Smooth muscle cell (in vitro differentiated cells): Measurements from ENCODE around the gene PIK3R5. TPM values are rescaled to one million over a fixed set of nuclear protein-coding genes. Genes with fewer than 3 reads are reported as not detected.
"Not testable (repeated sequence)": the region's sequence is repeated elsewhere in the genome, so short reads cannot be mapped to it uniquely, and the experiment has no call there.

ENCODE experiments used
- DNase-seq: peaks from one replicate; lab custom pipeline; 2025; ENCODE audit not compliant: unreplicated experiment; lab: John Stamatoyannopoulos, UW
- H2AFZ ChIP-seq: fragments of 200-600 bp; sonication (generic); 2 replicates; pipeline ENCODE4 v1.6.0; 2016; ENCODE audit warnings: antibody characterized with exemption, low read depth, mild to moderate bottlenecking
- H3F3A ChIP-seq: fragments of 200-600 bp; sonication (generic); 2 replicates; pipeline ENCODE4 v1.6.0; 2017; ENCODE audit warnings: antibody characterized with exemption, low read depth
- H3K27ac ChIP-seq: fragments of 200-600 bp; sonication (generic); 2 replicates; pipeline ENCODE4 v1.5.1; 2016; ENCODE audit warnings: low read depth, mild to moderate bottlenecking
- H3K27me3 ChIP-seq: fragments of 200-600 bp; sonication (generic); 2 replicates; pipeline ENCODE4 v1.6.1; 2016; ENCODE audit warnings: low read depth, mild to moderate bottlenecking
- H3K36me3 ChIP-seq: fragments of 200-600 bp; sonication (generic); 2 replicates; pipeline ENCODE4 v1.5.1; 2016; ENCODE audit warnings: low read depth
- H3K4me1 ChIP-seq: fragments of 200-600 bp; sonication (generic); 2 replicates; pipeline ENCODE4 v1.5.1; 2016; ENCODE audit warnings: low read depth
- H3K4me2 ChIP-seq: fragments of 200-600 bp; sonication (generic); 2 replicates; pipeline ENCODE4 v1.6.0; 2016; ENCODE audit warnings: mild to moderate bottlenecking
- H3K4me3 ChIP-seq: fragments of 200-600 bp; sonication (generic); 2 replicates; pipeline ENCODE4 v1.5.1; 2016; ENCODE audit warnings: mild to moderate bottlenecking
- H3K79me2 ChIP-seq: fragments of 200-600 bp; sonication (generic); 2 replicates; pipeline ENCODE4 v1.6.0; 2016; ENCODE audit warnings: low read depth, mild to moderate bottlenecking
- H3K9ac ChIP-seq: fragments of 200-600 bp; sonication (generic); 2 replicates; pipeline ENCODE4 v1.6.0; 2016; ENCODE audit warnings: low read depth
- H3K9me3 ChIP-seq: fragments of 200-600 bp; sonication (generic); replicated peaks from 2 replicates; pipeline ENCODE4 v1.5.1; 2016; ENCODE audit warnings: low read depth
- H4K20me1 ChIP-seq: fragments of 200-600 bp; sonication (generic); 2 replicates; pipeline ENCODE4 v1.6.0; 2016; ENCODE audit warnings: low read depth
- WGBS: methylation state at CpG from one replicate; pipeline ENCODE4 v1.1.7; 2016; ENCODE audit warnings: low lambda C conversion rate; 5-methylcytosine and 5-hydroxymethylcytosine counted together
- polyA plus RNA-seq: library from polyadenylated mRNA; unstranded; fragments of >200 nt; fragmentation: Nextera tagmentation; extraction: Ambion mirVana; gene quantifications from 2 replicates; pipeline ENCODE4 v1.2.1, GENCODE V29; 2016
- total RNA-seq: library from RNA; depleted of rRNA; stranded (reverse); fragments of >200 nt; gene quantifications from 2 replicates; pipeline ENCODE4 v1.2.3, GENCODE V29; 2014
- TF ChIP-seq, protein P1 (sequence below): fragments of 200-600 bp; sonication (generic); IDR thresholded peaks from 2 replicates; pipeline ENCODE4 v1.5.1; 2017; ENCODE audit warnings: borderline replicate concordance, mild to moderate bottlenecking, antibody characterized with exemption; ENCODE audit not compliant: insufficient read depth, poor library complexity, severe bottlenecking

PIK3R5 gene
- total and polyA plus RNA-seq, 2 experiments from 2014 or later, result not detected

GRCh38 chr17:8994319-8994718 lies 28.8 kb upstream of the PIK3R5 start:
- Histone ChIP-seq H3K4me2 (no peak overlapping the region), H2AFZ (no peak overlapping the region), H3K9ac (no peak overlapping the region), H3F3A (no peaks in the 10 kb centered on the region), H3K27me3 (peaks cover 11% of the 10 kb centered on the region), H3K27ac (no peak overlapping the region), H3K36me3 (no peaks in the 10 kb centered on the region), H3K4me1 (no peaks in the 10 kb centered on the region), H3K9me3 (no peaks in the 10 kb centered on the region), H3K4me3 (no peak overlapping the region), H4K20me1 (no peaks in the 10 kb centered on the region), H3K79me2 (no peaks in the 10 kb centered on the region)
- TF ChIP-seq, protein P1, sequence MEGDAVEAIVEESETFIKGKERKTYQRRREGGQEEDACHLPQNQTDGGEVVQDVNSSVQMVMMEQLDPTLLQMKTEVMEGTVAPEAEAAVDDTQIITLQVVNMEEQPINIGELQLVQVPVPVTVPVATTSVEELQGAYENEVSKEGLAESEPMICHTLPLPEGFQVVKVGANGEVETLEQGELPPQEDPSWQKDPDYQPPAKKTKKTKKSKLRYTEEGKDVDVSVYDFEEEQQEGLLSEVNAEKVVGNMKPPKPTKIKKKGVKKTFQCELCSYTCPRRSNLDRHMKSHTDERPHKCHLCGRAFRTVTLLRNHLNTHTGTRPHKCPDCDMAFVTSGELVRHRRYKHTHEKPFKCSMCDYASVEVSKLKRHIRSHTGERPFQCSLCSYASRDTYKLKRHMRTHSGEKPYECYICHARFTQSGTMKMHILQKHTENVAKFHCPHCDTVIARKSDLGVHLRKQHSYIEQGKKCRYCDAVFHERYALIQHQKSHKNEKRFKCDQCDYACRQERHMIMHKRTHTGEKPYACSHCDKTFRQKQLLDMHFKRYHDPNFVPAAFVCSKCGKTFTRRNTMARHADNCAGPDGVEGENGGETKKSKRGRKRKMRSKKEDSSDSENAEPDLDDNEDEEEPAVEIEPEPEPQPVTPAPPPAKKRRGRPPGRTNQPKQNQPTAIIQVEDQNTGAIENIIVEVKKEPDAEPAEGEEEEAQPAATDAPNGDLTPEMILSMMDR, result peak; percentile 82
- DNase-seq, result peak; percentile 13
- WGBS, result 42% methylated on average over 7 of the region's 7 CpGs

GRCh38 chr17:8991514-8992285 lies 26.2 kb upstream of the PIK3R5 start:
- no peaks in the 10 kb centered on the region for H3K4me1 ChIP-seq
- no peak for DNase-seq
- H3K36me3 ChIP-seq, result no peaks in the 10 kb centered on the region
- H3K79me2 ChIP-seq, result no peaks in the 10 kb centered on the region
- no peaks in the 10 kb centered on the region for H3K27me3 ChIP-seq
- no peaks in the 10 kb centered on the region for H3K9me3 ChIP-seq
- no peak overlapping the region for H3K4me3 ChIP-seq
- H2AFZ ChIP-seq, result no peak overlapping the region
- H3K27ac ChIP-seq, result no peak overlapping the region
- no peak overlapping the region for H3K4me2 ChIP-seq
- H3K9ac ChIP-seq, result no peak overlapping the region
- TF ChIP-seq, protein P1, result peak; percentile 67
- no peaks in the 10 kb centered on the region for H3F3A ChIP-seq
- 64% methylated on average over 10 of the region's 10 CpGs for WGBS
- no peaks in the 10 kb centered on the region for H4K20me1 ChIP-seq

- H3K36me3 ChIP-seq, H3K27ac ChIP-seq, H3K79me2 ChIP-seq, H3F3A ChIP-seq, H2AFZ ChIP-seq, H3K9ac ChIP-seq, H3K9me3 ChIP-seq, H4K20me1 ChIP-seq, DNase-seq, H3K4me3 ChIP-seq, H3K4me2 ChIP-seq, H3K27me3 ChIP-seq, H3K4me1 ChIP-seq: not testable (repeated sequence)
- 70% methylated on average over 2 of the region's 2 CpGs for WGBS
These were observed 22.9 kb upstream of the PIK3R5 start for GRCh38 chr17:8988263-8988935.

DNA sequence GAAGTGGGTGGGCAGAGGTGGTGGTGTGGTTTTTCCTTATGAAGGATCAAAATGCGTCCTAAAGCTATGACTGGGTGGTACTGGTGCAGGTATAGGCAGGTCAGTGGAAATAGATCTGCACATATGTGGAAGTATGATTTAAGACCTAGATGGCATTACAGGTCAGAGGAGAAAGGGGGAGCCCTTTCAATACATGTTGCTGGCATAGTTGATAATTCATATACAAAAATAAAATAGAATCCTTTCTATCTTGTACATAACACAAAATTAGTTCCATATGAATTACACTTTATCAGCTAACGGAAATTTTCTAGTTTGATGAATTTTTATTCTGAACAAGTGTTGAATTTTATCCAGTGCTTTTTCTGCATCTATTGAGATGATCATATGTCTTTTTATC lies 20.8 kb upstream of the PIK3R5 start:
- Histone ChIP-seq H3K9ac (no peak overlapping the region), H3K79me2 (no peaks in the 10 kb centered on the region), H3K27me3 (no peaks in the 10 kb centered on the region), H3K27ac (no peak overlapping the region), H3K4me2 (no peak overlapping the region), H3K4me1 (no peaks in the 10 kb centered on the region), H3K9me3 (no peaks in the 10 kb centered on the region), H4K20me1 (no peaks in the 10 kb centered on the region), H3F3A (no peaks in the 10 kb centered on the region), H3K4me3 (no peak overlapping the region), H2AFZ (no peak overlapping the region), H3K36me3 (no peaks in the 10 kb centered on the region)
- TF ChIP-seq, protein P1, result no peak
- 90% methylated on average over 2 of the region's 2 CpGs for WGBS
- DNase-seq, result no peak
